CD4-positive, alpha-beta memory T cell (primary cell): ENCODE data around the gene ZDHHC11B. TPM values are rescaled to one million over a fixed set of nuclear protein-coding genes. Genes with fewer than 3 reads are reported as not detected.

ENCODE experiments used
- CTCF ChIA-PET: fragments of 350-600 bp; sonication (Branson Sonifier 250); formaldehyde crosslinking; loops from one replicate; lab custom pipeline; 2021; ENCODE audit warnings: inconsistent platforms; ENCODE audit not compliant: partially characterized antibody; lab: Charles Lee
- POLR2A ChIA-PET: fragments of 350-600 bp; sonication (Branson Sonifier 250); formaldehyde crosslinking; loops from one replicate; lab custom pipeline; 2021; ENCODE audit not compliant: partially characterized antibody; lab: Charles Lee
- DNase-seq, 5 donors: peaks; one replicate each; pipeline versions ENCODE4 v3.0.0 to v3.0.0-alpha.2; 2020 to 2022; ENCODE audit warnings: mixed read lengths in 1 of 5
- H3K27ac ChIP-seq: one replicate; pipeline ENCODE4 v1.7.0; 2013; ENCODE audit warnings: low read depth, low read length
- H3K27me3 ChIP-seq: 2 replicates; pipeline ENCODE4 v1.7.0; 2013; ENCODE audit warnings: mild to moderate bottlenecking, low read length, moderate library complexity; ENCODE audit not compliant: insufficient read depth
- H3K36me3 ChIP-seq: 2 replicates; pipeline ENCODE4 v1.7.0; 2013; ENCODE audit warnings: mild to moderate bottlenecking, low read length, moderate library complexity; ENCODE audit not compliant: insufficient read depth
- H3K4me1 ChIP-seq: 2 replicates; pipeline ENCODE4 v1.7.0; 2013; ENCODE audit warnings: mild to moderate bottlenecking, low read length, moderate library complexity; ENCODE audit not compliant: insufficient read depth
- H3K4me3 ChIP-seq, 2 donors: one replicate each; pipeline ENCODE4 v1.7.0; 2013; ENCODE audit warnings: low read length in 2 of 2, mild to moderate bottlenecking in 1 of 2
- H3K9me3 ChIP-seq, 2 donors: one replicate each; pipeline ENCODE4 v1.7.0; 2013; ENCODE audit warnings: low read length in 2 of 2, control low read depth in 1 of 2; ENCODE audit not compliant: control insufficient read depth in 1 of 2
- H3K27ac Mint-ChIP-seq, 7 donors: one replicate each; pipeline ENCODE4 v1.8.0; 2020 to 2021; ENCODE audit warnings: mixed read lengths in 7 of 7, mild to moderate bottlenecking in 6 of 7, inconsistent platforms in 3 of 7, moderate library complexity in 3 of 7
- H3K27me3 Mint-ChIP-seq, 2 donors: one replicate each; pipeline ENCODE4 v1.8.0; 2020 to 2021; ENCODE audit warnings: mixed read lengths in 2 of 2
- H3K36me3 Mint-ChIP-seq, 2 donors: one replicate each; pipeline ENCODE4 v1.8.0; 2020 to 2021; ENCODE audit warnings: mixed read lengths in 2 of 2, inconsistent platforms in 1 of 2, mild to moderate bottlenecking in 1 of 2
- H3K4me1 Mint-ChIP-seq, 4 donors: one replicate each; pipeline ENCODE4 v1.8.0; 2020 to 2021; ENCODE audit warnings: mixed read lengths in 4 of 4, mild to moderate bottlenecking in 1 of 4
- H3K4me3 Mint-ChIP-seq, 8 donors: one replicate each; pipeline ENCODE4 v1.8.0; 2020 to 2021; ENCODE audit warnings: mixed read lengths in 8 of 8, mild to moderate bottlenecking in 7 of 8, moderate library complexity in 6 of 8, inconsistent platforms in 3 of 8
- H3K9me3 Mint-ChIP-seq, 8 donors: one replicate each; pipeline ENCODE4 v1.8.0; 2020 to 2021; ENCODE audit warnings: mixed read lengths in 8 of 8, mild to moderate bottlenecking in 5 of 8, inconsistent platforms in 3 of 8, moderate library complexity in 1 of 8
- intact Hi-C: fragments of 100-400 bp; cut with micrococcal nuclease; formaldehyde crosslinking; loops from one replicate; pipeline ENCODE4 v1.15.1; 2023
- polyA plus RNA-seq, 2 donors: library from polyadenylated mRNA; unstranded; fragments of 300-500 nt; fragmentation: Illumina TruSeq; gene quantifications; one replicate each; pipeline ENCODE4 v1.2.3, GENCODE V29; 2021
- total RNA-seq, 2 experiments: library from RNA; stranded (reverse); gene quantifications; one replicate each; pipeline ENCODE4 v1.2.3, GENCODE V29; 2021

Gene ZDHHC11B
- total and polyA plus RNA-seq, 4 experiments from 2014 or later = 0.75 to 8.1 (median 8.0) TPM; not detected in 1

DNA sequence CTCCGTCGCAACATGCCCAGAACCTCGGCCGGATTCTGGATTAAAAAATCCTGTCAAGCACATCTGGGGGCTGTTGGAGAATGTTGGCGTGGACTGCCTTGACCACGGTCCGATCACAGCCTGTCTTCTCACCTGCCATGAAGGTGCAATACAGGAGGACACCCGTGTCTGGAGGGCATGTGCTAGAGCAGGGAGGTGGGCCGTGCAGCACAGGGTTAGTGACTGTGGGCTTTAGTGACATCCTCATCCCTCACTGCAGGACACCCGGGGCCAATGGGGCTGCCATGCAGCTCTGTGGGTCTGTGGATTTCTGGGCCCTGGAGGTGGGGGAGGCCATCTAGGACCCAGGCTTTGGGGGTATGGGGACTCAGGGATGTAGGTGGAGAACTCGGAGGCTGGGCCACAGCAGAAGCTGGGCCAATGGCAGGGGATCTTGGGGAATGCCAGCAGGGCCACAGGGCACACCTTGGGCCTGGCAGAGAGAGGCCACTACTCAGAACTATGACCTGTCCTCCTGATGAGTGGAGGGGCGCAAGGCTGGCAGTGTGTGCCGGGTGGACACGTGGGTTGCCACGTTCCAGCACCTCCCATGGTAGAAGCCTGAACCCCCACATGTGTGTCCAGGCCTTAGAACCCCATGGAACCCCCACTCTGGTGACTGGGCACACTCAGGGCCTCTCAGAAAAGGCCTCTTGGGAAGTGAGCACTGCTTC is 23.3 kb downstream of the ZDHHC11B start:
- Histone ChIP-seq H3K9me3 (no peaks in the 10 kb centered on the region), H3K36me3 (no peaks in the 10 kb centered on the region), H3K27me3 (no peaks in the 10 kb centered on the region), H3K4me1 (peaks cover 27% of the 10 kb centered on the region), H3K27ac (no peak overlapping the region), H3K4me3 (no peak overlapping the region)
- POLR2A ChIA-PET = no interaction called here
- DNase-seq = no peak
- H3K36me3 Mint-ChIP-seq = peaks cover 4 to 7% of the 10 kb centered on the region in 2 donors
- intact Hi-C loops = no loop called here
- H3K9me3 Mint-ChIP-seq = peaks cover 0 to 5% (median 0%) of the 10 kb centered on the region in 8 donors
- H3K4me1 Mint-ChIP-seq = peaks cover 12 to 34% (median 22%) of the 10 kb centered on the region in 4 donors
- no peaks in the 10 kb centered on the region for H3K27me3 Mint-ChIP-seq
- H3K4me3 Mint-ChIP-seq = no peak overlapping the region
- H3K27ac Mint-ChIP-seq = peak overlapping the region in 3 of 7 donors; percentile 66 to 88 (median 74)
- CTCF ChIA-PET = no interaction called here

- no peak for DNase-seq
- H3K36me3 ChIP-seq = no peaks in the 10 kb centered on the region
- POLR2A ChIA-PET = no interaction called here
- H3K9me3 Mint-ChIP-seq = peaks cover 0 to 4% (median 0%) of the 10 kb centered on the region in 8 donors
- no peaks in the 10 kb centered on the region for H3K27me3 ChIP-seq
- H3K9me3 ChIP-seq = no peaks in the 10 kb centered on the region
- no peak overlapping the region for H3K4me3 Mint-ChIP-seq
- H3K27me3 Mint-ChIP-seq = no peaks in the 10 kb centered on the region
- H3K4me1 Mint-ChIP-seq = peaks cover 12 to 34% (median 23%) of the 10 kb centered on the region in 4 donors
- peak overlapping the region in 6 of 7 donors; percentile 8 to 72 (median 57) for H3K27ac Mint-ChIP-seq
- peaks cover 2 to 4% of the 10 kb centered on the region in 2 donors for H3K36me3 Mint-ChIP-seq
- H3K27ac ChIP-seq = no peak overlapping the region
- no peak overlapping the region for H3K4me3 ChIP-seq
- H3K4me1 ChIP-seq = peaks cover 27% of the 10 kb centered on the region
- CTCF ChIA-PET = no interaction called here
- intact Hi-C loops = no loop called here
These were observed 24.0 kb downstream of the ZDHHC11B start for GRCh38 chr5:760363-761058.

- DNase-seq = no peak
- intact Hi-C loops = loop anchor here (2.0 kb wide), 2 partner anchors 25 to 87 kb away; partner anchors contain the start of gene ZDHHC11B
- peaks cover 27% of the 10 kb centered on the region for H3K4me1 ChIP-seq
- Mint-ChIP-seq H3K4me1 (peaks cover 11 to 34% (median 23%) of the 10 kb centered on the region in 4 donors), H3K27me3 (no peaks in the 10 kb centered on the region), H3K27ac (peak overlapping the region; percentile 23 to 97 (median 63)), H3K4me3 (no peak overlapping the region), H3K9me3 (no peaks in the 10 kb centered on the region), H3K36me3 (peaks cover 0 to 4% of the 10 kb centered on the region in 2 donors)
- H3K27me3 ChIP-seq = no peaks in the 10 kb centered on the region
- H3K9me3 ChIP-seq = no peaks in the 10 kb centered on the region
- ChIA-PET POLR2A (no interaction called here), CTCF (interaction anchor here (1.5 kb wide), 1 partner anchor 90 kb away, joined by 5 read pairs; no protein-coding TSS in a partner anchor)
- H3K4me3 ChIP-seq = no peak overlapping the region
- no peak overlapping the region for H3K27ac ChIP-seq
- H3K36me3 ChIP-seq = no peaks in the 10 kb centered on the region
These were observed 24.7 kb downstream of the ZDHHC11B start for GRCh38 chr5:759781-760362.

DNA sequence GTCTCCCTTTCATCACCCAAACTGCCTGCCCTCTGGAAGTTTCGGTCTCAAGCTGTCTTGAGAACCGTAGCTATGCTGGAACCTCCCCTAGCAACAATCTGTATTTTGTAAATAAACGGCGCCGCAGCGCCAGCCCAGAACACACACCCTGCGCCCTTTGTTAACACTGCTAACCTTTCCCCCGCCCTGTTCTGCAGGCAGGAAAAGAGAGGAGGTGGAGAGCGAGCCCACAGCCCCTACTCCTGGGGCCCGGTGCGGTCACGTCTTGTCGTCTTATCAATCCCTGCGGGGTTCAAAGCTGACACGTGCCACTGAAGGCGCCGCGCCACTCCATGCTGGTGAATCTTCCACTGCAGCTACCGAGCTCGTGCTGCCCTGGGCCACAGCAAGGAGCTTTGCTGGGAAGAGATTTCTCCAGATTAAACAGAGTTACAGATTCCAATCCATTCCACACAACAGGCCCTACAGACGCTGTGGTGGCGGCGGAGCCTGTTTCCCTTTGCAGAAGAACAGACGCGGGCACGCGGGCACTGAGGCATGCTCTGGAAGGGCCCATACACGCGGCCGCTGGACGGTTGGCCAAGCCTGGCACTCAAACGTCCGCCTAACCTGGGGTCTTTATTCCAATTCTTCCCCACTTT is 25.3 kb downstream of the ZDHHC11B start:
- intact Hi-C loops = loop anchor here (2.0 kb wide), 2 partner anchors 26 to 88 kb away; partner anchors contain the start of gene ZDHHC11B
- Mint-ChIP-seq H3K36me3 (peaks cover 0 to 4% of the 10 kb centered on the region in 2 donors), H3K27ac (peak overlapping the region; percentile 93 to 100 (median 97)), H3K9me3 (no peaks in the 10 kb centered on the region), H3K27me3 (no peaks in the 10 kb centered on the region), H3K4me1 (peaks cover 13 to 38% (median 25%) of the 10 kb centered on the region in 4 donors), H3K4me3 (peak overlapping the region; percentile 82 to 88 (median 86))
- Histone ChIP-seq H3K4me3 (peak overlapping the region in 1 of 2 donors; percentile 34), H3K27me3 (no peaks in the 10 kb centered on the region), H3K4me1 (peaks cover 27% of the 10 kb centered on the region), H3K36me3 (no peaks in the 10 kb centered on the region), H3K9me3 (no peaks in the 10 kb centered on the region), H3K27ac (peak overlapping the region; percentile 65)
- DNase-seq = peak; percentile 78 to 92 (median 88)
- ChIA-PET CTCF (interaction anchor here (1.4 to 2.1 kb wide), 4 partner anchors 18 to 382 kb away, joined by 3 to 5 read pairs (median 4); no protein-coding TSS in a partner anchor), POLR2A (interaction anchor here (0.6 to 1.4 kb wide), 2 partner anchors 18 to 285 kb away, joined by 3 to 4 read pairs; no protein-coding TSS in a partner anchor)

- Mint-ChIP-seq H3K36me3 (peaks cover 0 to 4% of the 10 kb centered on the region in 2 donors), H3K27me3 (no peaks in the 10 kb centered on the region), H3K4me1 (peaks cover 13 to 42% (median 27%) of the 10 kb centered on the region in 4 donors), H3K4me3 (peak overlapping the region; percentile 82 to 88 (median 86)), H3K9me3 (no peaks in the 10 kb centered on the region), H3K27ac (peak overlapping the region; percentile 93 to 100 (median 97))
- DNase-seq = no peak
- Histone ChIP-seq H3K36me3 (no peaks in the 10 kb centered on the region), H3K4me3 (peak overlapping the region in 1 of 2 donors; percentile 34), H3K27me3 (no peaks in the 10 kb centered on the region), H3K4me1 (peaks cover 27% of the 10 kb centered on the region), H3K9me3 (no peaks in the 10 kb centered on the region), H3K27ac (peak overlapping the region; percentile 65)
- intact Hi-C loops = loop anchor here (2.0 kb wide), 2 partner anchors 26 to 88 kb away; partner anchors contain the start of gene ZDHHC11B
- ChIA-PET CTCF (interaction anchor here (0.6 to 2.1 kb wide), 5 partner anchors 8 to 382 kb away, joined by 3 to 5 read pairs (median 4); no protein-coding TSS in a partner anchor), POLR2A (interaction anchor here (1.4 kb wide), 1 partner anchor 19 kb away, joined by 4 read pairs; no protein-coding TSS in a partner anchor)
These were observed 25.9 kb downstream of the ZDHHC11B start for GRCh38 chr5:758698-759053.

GRCh38 chr5:757931-758697 is 26.4 kb downstream of the ZDHHC11B start:
- Mint-ChIP-seq H3K9me3 (no peaks in the 10 kb centered on the region), H3K27me3 (no peaks in the 10 kb centered on the region), H3K36me3 (peaks cover 0 to 4% of the 10 kb centered on the region in 2 donors), H3K27ac (peak overlapping the region; percentile 93 to 100 (median 97)), H3K4me3 (peak overlapping the region; percentile 31 to 88 (median 86)), H3K4me1 (peaks cover 13 to 42% (median 27%) of the 10 kb centered on the region in 4 donors)
- Histone ChIP-seq H3K27ac (peak overlapping the region; percentile 65), H3K4me1 (peaks cover 27% of the 10 kb centered on the region), H3K27me3 (no peaks in the 10 kb centered on the region), H3K4me3 (peak overlapping the region in 1 of 2 donors; percentile 34), H3K9me3 (no peaks in the 10 kb centered on the region), H3K36me3 (no peaks in the 10 kb centered on the region)
- ChIA-PET POLR2A (interaction anchor here (0.8 to 1.4 kb wide), 2 partner anchors 19 to 134 kb away, joined by 4 read pairs; partner anchors contain the start of genes BRD9 and TRIP13), CTCF (interaction anchor here (0.6 to 2.1 kb wide), 6 partner anchors 9 to 383 kb away, joined by 3 to 5 read pairs (median 4); no protein-coding TSS in a partner anchor)
- peak; percentile 48 to 75 (median 56) for DNase-seq
- intact Hi-C loops = loop anchor here (2.0 kb wide), 2 partner anchors 27 to 89 kb away; partner anchors contain the start of gene ZDHHC11B
